HepG2 (cell line): ENCODE data around the gene SMAD7. TPM values are rescaled to one million over a fixed set of nuclear protein-coding genes. Genes with fewer than 3 reads are reported as not detected.

Source experiments
- ATAC-seq: fragments of 200-7000 bp; cut with Tn5 transposase; 3 replicates; pipeline ENCODE4 v1.9.1; 2020; ENCODE audit warnings: mild to moderate bottlenecking, moderate library complexity
- BruUV-seq: library from RNA; stranded (reverse); fragments of 400-500 nt; replicated peaks from 2 replicates; lab custom pipeline; 2021; lab: Mats Ljungman, UMichigan
- CTCF ChIA-PET: fragments of 300-600 bp; formaldehyde crosslinking; extraction: SDS; loops from one replicate; lab custom pipeline; 2021; ENCODE audit warnings: low total read pairs, inconsistent platforms, low intra/inter-chr PET ratio; lab: Yijun Ruan, JAX
- POLR2A ChIA-PET: fragments of 350-600 bp; sonication (Branson Sonifier 250); formaldehyde crosslinking; loops from one replicate; lab custom pipeline; 2020; ENCODE audit warnings: antibody characterized with exemption, inconsistent platforms; lab: Yijun Ruan, JAX
- DNase-seq: peaks from one replicate; pipeline ENCODE4 v3.0.0-alpha.2; 2015; ENCODE audit warnings: low spot score
- FAIRE-seq: peaks from 3 replicates; lab custom pipeline; 2011; peaks lifted over from hg19 to GRCh38; lab: Jason Lieb, UNC
- H2AFZ ChIP-seq: one replicate; pipeline ENCODE4 v1.6.1; 2011; ENCODE audit warnings: low read length, inconsistent platforms
- H3K27ac ChIP-seq: fragments of 300-600 bp; 3 replicates; pipeline ENCODE4 v1.8.0; 2011; ENCODE audit warnings: mixed run types, mild to moderate bottlenecking, mixed read lengths, low read length, inconsistent platforms; ENCODE audit not compliant: insufficient read depth; ENCODE audit errors: extremely low read length
- H3K27me3 ChIP-seq, 2 experiments: fragments of 200-600 bp in 1 of 2; 2 replicates in 1 of 2; 3 replicates in 1 of 2; pipeline versions ENCODE4 v1.6.0 to v1.8.0; 2011; ENCODE audit warnings: low read length in 2 of 2, mild to moderate bottlenecking in 2 of 2, moderate library complexity in 2 of 2, inconsistent platforms in 1 of 2; ENCODE audit not compliant: insufficient read depth in 2 of 2, control insufficient read depth in 1 of 2
- H3K36me3 ChIP-seq, 2 experiments: fragments of 200-600 bp in 1 of 2; replicated peaks in 1 of 2; 2 replicates in 1 of 2; 3 replicates in 1 of 2; pipeline versions ENCODE4 v1.5.1 to v1.8.0; 2011; ENCODE audit warnings: low read length in 2 of 2, inconsistent platforms in 1 of 2; ENCODE audit not compliant: insufficient read depth in 2 of 2, control insufficient read depth in 1 of 2
- H3K4me1 ChIP-seq: 2 replicates; pipeline ENCODE4 v1.5.1; 2012; ENCODE audit warnings: low read length, inconsistent platforms; ENCODE audit not compliant: insufficient read depth
- H3K4me2 ChIP-seq: 2 replicates; pipeline ENCODE4 v1.6.0; 2011; ENCODE audit warnings: low read depth, low read length, inconsistent platforms
- H3K4me3 ChIP-seq, 3 experiments: fragments of 200-600 bp in 1 of 3; sonication (generic), shearing (Covaris generic) in 1 of 3; replicated peaks in 1 of 3; 2 replicates each; pipeline ENCODE4 v1.5.1; 2011 to 2016; ENCODE audit warnings: low read length in 3 of 3, inconsistent platforms in 2 of 3, low read depth in 2 of 3, mild to moderate bottlenecking in 2 of 3, control low read depth in 1 of 3, mixed read lengths in 1 of 3; ENCODE audit not compliant: insufficient read depth in 1 of 3
- H3K79me2 ChIP-seq: one replicate; pipeline ENCODE4 v1.6.1; 2011; ENCODE audit warnings: low read length, inconsistent platforms; ENCODE audit not compliant: insufficient read depth
- H3K9ac ChIP-seq: 2 replicates; pipeline ENCODE4 v1.6.0; 2011; ENCODE audit warnings: mild to moderate bottlenecking, low read depth, low read length, inconsistent platforms; ENCODE audit not compliant: insufficient read depth
- H3K9me3 ChIP-seq: 2 replicates; pipeline ENCODE4 v1.5.1; 2012; ENCODE audit warnings: mild to moderate bottlenecking, low read length
- H4K20me1 ChIP-seq: 2 replicates; pipeline ENCODE4 v1.6.0; 2011; ENCODE audit warnings: inconsistent platforms, mild to moderate bottlenecking, low read length, moderate library complexity; ENCODE audit not compliant: insufficient read depth
- KLF15 ChIP-seq: sonication (generic); formaldehyde crosslinking; IDR thresholded peaks from 2 replicates; pipeline ENCODE4 v1.8.1; 2023; ENCODE audit warnings: borderline replicate concordance, mild to moderate bottlenecking, inconsistent platforms, missing genetic modification reagents, mixed read lengths
- NR2F1 ChIP-seq, 2 experiments: fragments of 450-650 bp in 1 of 2; formaldehyde crosslinking in 1 of 2; IDR thresholded peaks; 2 replicates each; pipeline versions ENCODE4 v1.5.0 to v1.6.1; 2016 to 2020; ENCODE audit warnings: mild to moderate bottlenecking in 1 of 2, missing compliant biosample characterization in 1 of 2, missing genetic modification reagents in 1 of 2, moderate library complexity in 1 of 2
- SP4 ChIP-seq: sonication (generic); formaldehyde crosslinking; IDR thresholded peaks from 2 replicates; pipeline ENCODE4 v1.8.1; 2023; ENCODE audit warnings: mild to moderate bottlenecking, missing genetic modification reagents
- ZKSCAN8 ChIP-seq: IDR thresholded peaks from 2 replicates; pipeline ENCODE4 v1.6.1; 2016; ENCODE audit warnings: borderline replicate concordance, missing genetic modification reagents, missing compliant biosample characterization
- ZNF138 ChIP-seq: sonication (generic); formaldehyde crosslinking; IDR thresholded peaks from 2 replicates; pipeline ENCODE4 v1.5.0; 2020; ENCODE audit warnings: mild to moderate bottlenecking, low read depth, missing genetic modification reagents
- ZNF142 ChIP-seq: sonication (generic); formaldehyde crosslinking; IDR thresholded peaks from 2 replicates; pipeline ENCODE4 v1.4.0; 2020; ENCODE audit warnings: missing genetic modification reagents
- WGBS: methylation state at CpG from one replicate; pipeline ENCODE4 v1.1.6; 2017; ENCODE audit warnings: low lambda C conversion rate; 5-methylcytosine and 5-hydroxymethylcytosine counted together
- in situ Hi-C: cut with HindIII; loops from 2 replicates; pipeline ENCODE4 v1.10.0; 2017; ENCODE audit warnings: low pct_unique_long_range_greater_than_20kb; ENCODE audit not compliant: extremely low pct_ligation_motif_present
- intact Hi-C: fragments of 100-400 bp; cut with micrococcal nuclease; formaldehyde crosslinking; loops from one replicate; pipeline ENCODE4 v1.10.0; 2022; ENCODE audit not compliant: unreplicated experiment
- polyA plus RNA-seq, 8 experiments: library from polyadenylated mRNA; depleted of rRNA in 3 of 8; stranded (reverse) in 7 of 8; unstranded in 1 of 8; fragments of >200 nt; fragmentation: Illumina TruSeq in 4 of 8; extraction: Trizol in 4 of 8; gene quantifications; 2 replicates each; pipeline versions ENCODE4 v1.2.1 to v1.2.3, GENCODE V29; 2011 to 2016; ENCODE audit warnings: low read depth in 4 of 8, missing spikeins in 1 of 8, mixed read lengths in 1 of 8; ENCODE audit not compliant: insufficient read depth in 1 of 8
- total RNA-seq, 5 experiments: library from RNA; depleted of rRNA; stranded (reverse); fragments of >200 nt; fragmentation: Illumina TruSeq; extraction: Trizol; gene quantifications; 2 replicates each; pipeline ENCODE4 v1.2.3, GENCODE V29; 2016; ENCODE audit warnings: low read depth in 1 of 5
- TF ChIP-seq, protein P1 (sequence below): IDR thresholded peaks from 2 replicates; pipeline ENCODE4 v1.6.1; 2016; ENCODE audit warnings: control low read depth
- TF ChIP-seq, protein P2 (sequence below): sonication (generic); formaldehyde crosslinking; IDR thresholded peaks from one replicate; pipeline ENCODE4 v1.5.1; 2020; ENCODE audit warnings: mild to moderate bottlenecking, missing genetic modification reagents; ENCODE audit errors: not compliant biosample characterization

The SMAD7 gene
- total and polyA plus RNA-seq, 2 of the 13 experiments (the other 11 are each of a cell fraction or from before 2014, with no cell fraction given): 17.4 to 24.7 TPM

DNA sequence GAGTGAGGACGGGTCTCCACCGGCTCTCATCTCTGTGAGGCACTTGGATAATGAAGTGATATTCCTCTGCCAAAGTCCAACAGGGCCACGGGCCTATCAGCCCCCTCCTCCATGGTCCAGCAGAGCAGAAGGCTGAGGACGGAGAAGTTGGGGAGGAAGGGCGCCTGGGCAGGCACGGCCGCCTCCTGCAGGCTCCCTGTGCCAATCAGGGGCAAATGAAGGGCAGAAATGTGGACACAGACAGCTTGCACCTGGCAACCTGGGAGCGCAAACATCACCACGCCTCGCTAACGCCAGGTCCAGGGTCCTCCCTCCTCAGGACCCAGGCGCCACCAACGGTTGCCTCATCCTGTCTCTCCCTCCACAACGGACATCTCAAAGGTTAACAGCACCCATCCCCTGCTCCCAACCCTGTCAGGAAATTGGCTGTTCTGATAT lies 24.3 kb downstream of the SMAD7 start:
- no TSS peak for BruUV-seq
- WGBS: 16% methylated on average over 2 of the region's 14 CpGs
- ChIA-PET CTCF (no interaction called here), POLR2A (interaction anchor here (2.0 to 2.1 kb wide), 2 partner anchors 20 to 24 kb away, joined by 5 read pairs; no protein-coding TSS in a partner anchor)
- H3K27ac ChIP-seq: peak overlapping the region; percentile 89
- H3K36me3 ChIP-seq: peaks cover 4 to 34% of the 10 kb centered on the region in 2 experiments
- in situ Hi-C loops (no loop called here), intact Hi-C loops (no loop called here)
- FAIRE-seq (peak; percentile 89), DNase-seq (peak; percentile 89), ATAC-seq (peak; percentile 60)
- H3K9me3 ChIP-seq: no peaks in the 10 kb centered on the region
- H3K9ac ChIP-seq: peak overlapping the region; percentile 30; the same call in 1 of the 2 replicates
- peaks cover 76% of the 10 kb centered on the region for H3K4me1 ChIP-seq
- peak overlapping the region in 1 of 3 experiments; percentile 19; a peak in 1 of 6 replicates for H3K4me3 ChIP-seq
- peaks cover 15% of the 10 kb centered on the region for H4K20me1 ChIP-seq
- peaks cover 84% of the 10 kb centered on the region for H3K79me2 ChIP-seq
- H3K27me3 ChIP-seq: no peaks in the 10 kb centered on the region
- no peak overlapping the region for H2AFZ ChIP-seq
- peak overlapping the region; percentile 52 for H3K4me2 ChIP-seq
- TF ChIP-seq, protein P1, sequence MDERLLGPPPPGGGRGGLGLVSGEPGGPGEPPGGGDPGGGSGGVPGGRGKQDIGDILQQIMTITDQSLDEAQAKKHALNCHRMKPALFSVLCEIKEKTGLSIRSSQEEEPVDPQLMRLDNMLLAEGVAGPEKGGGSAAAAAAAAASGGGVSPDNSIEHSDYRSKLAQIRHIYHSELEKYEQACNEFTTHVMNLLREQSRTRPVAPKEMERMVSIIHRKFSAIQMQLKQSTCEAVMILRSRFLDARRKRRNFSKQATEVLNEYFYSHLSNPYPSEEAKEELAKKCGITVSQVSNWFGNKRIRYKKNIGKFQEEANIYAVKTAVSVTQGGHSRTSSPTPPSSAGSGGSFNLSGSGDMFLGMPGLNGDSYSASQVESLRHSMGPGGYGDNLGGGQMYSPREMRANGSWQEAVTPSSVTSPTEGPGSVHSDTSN (CRISPR knock-in tag): no peak
- TF ChIP-seq KLF15 (CRISPR knock-in tag) (no peak), ZNF138 (no peak), SP4 (0 out of 2 replicates have a peak, but pooled peaks have one; percentile 56), ZNF142 (CRISPR knock-in tag) (no peak), NR2F1 (CRISPR knock-in tag; IDR thresholded peaks at IDR 0.05) (no peak), ZKSCAN8 (CRISPR knock-in tag) (no peak)
- TF ChIP-seq, protein P2, sequence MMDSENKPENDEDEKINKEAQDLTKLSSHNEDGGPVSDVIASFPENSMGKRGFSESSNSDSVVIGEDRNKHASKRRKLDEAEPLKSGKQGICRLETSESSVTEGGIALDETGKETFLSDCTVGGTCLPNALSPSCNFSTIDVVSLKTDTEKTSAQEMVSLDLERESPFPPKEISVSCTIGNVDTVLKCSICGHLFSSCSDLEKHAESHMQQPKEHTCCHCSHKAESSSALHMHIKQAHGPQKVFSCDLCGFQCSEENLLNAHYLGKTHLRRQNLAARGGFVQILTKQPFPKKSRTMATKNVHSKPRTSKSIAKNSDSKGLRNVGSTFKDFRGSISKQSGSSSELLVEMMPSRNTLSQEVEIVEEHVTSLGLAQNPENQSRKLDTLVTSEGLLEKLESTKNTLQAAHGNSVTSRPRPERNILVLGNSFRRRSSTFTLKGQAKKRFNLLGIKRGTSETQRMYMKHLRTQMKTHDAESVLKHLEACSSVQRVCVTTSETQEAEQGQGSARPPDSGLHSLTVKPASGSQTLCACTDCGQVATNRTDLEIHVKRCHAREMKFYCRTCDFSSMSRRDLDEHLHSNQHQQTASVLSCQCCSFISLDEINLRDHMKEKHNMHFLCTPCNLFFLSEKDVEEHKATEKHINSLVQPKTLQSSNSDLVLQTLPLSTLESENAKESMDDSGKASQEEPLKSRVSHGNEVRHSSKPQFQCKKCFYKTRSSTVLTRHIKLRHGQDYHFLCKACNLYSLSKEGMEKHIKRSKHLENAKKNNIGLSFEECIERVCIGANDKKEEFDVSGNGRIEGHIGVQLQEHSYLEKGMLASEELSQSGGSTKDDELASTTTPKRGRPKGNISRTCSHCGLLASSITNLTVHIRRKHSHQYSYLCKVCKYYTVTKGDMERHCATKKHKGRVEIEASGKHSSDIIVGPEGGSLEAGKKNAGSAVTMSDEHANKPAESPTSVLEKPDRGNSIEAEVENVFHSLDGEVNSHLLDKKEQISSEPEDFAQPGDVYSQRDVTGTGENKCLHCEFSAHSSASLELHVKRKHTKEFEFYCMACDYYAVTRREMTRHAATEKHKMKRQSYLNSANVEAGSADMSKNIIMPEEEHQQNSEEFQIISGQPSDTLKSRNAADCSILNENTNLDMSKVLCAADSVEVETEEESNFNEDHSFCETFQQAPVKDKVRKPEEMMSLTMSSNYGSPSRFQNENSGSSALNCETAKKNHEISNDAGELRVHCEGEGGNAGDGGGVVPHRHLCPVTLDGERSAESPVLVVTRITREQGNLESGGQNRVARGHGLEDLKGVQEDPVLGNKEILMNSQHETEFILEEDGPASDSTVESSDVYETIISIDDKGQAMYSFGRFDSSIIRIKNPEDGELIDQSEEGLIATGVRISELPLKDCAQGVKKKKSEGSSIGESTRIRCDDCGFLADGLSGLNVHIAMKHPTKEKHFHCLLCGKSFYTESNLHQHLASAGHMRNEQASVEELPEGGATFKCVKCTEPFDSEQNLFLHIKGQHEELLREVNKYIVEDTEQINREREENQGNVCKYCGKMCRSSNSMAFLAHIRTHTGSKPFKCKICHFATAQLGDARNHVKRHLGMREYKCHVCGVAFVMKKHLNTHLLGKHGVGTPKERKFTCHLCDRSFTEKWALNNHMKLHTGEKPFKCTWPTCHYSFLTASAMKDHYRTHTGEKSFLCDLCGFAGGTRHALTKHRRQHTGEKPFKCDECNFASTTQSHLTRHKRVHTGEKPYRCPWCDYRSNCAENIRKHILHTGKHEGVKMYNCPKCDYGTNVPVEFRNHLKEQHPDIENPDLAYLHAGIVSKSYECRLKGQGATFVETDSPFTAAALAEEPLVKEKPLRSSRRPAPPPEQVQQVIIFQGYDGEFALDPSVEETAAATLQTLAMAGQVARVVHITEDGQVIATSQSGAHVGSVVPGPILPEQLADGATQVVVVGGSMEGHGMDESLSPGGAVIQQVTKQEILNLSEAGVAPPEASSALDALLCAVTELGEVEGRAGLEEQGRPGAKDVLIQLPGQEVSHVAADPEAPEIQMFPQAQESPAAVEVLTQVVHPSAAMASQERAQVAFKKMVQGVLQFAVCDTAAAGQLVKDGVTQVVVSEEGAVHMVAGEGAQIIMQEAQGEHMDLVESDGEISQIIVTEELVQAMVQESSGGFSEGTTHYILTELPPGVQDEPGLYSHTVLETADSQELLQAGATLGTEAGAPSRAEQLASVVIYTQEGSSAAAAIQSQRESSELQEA (CRISPR knock-in tag): no peak
